GM18867 (cell line): ENCODE data around the gene LEFTY1.
"Not testable (repeated sequence)": the region's sequence is repeated elsewhere in the genome, so short reads cannot be mapped to it uniquely, and the experiment has no call there.

Experiments used
- ATAC-seq: cut with Tn5 transposase; IDR thresholded peaks from one replicate; pipeline ENCODE4 v1.9.1; 2021; ENCODE audit warnings: mild to moderate bottlenecking, moderate library complexity; ENCODE audit not compliant: unreplicated experiment

Gene LEFTY1

GRCh38 chr1:225889743-225890142 lies 797 bp upstream of the LEFTY1 start:
- ATAC-seq, result no peak

DNA sequence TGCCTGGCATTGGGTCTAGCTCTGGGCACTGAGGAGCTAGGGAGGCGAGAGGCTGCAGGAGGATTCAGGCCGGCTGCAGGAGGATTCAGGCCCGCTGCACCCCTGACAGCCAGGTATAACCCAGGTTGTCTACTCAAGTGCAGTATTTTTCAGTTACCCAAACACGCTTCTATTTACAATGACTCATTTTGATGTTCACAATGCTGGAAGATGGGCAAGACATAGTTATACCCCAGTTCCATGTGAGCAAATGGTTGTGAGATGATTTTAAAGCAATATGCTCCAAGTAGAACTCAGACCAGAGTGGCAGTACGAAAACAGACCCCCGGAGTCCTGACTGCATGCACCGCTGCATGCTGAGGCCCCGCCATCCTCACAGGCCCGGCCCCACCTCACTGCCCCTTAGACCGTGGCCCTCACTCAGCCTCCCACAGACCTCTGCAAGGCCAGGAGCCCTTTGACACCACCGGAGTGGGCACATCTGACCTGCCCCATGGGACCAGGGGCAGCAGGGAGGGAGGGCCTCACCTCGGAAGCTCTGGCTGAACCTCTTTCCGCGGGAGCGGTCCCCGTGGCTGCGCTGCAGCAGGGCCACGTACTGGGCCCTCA lies 553 bp downstream of the LEFTY1 start:
- ATAC-seq, result no peak

DNA sequence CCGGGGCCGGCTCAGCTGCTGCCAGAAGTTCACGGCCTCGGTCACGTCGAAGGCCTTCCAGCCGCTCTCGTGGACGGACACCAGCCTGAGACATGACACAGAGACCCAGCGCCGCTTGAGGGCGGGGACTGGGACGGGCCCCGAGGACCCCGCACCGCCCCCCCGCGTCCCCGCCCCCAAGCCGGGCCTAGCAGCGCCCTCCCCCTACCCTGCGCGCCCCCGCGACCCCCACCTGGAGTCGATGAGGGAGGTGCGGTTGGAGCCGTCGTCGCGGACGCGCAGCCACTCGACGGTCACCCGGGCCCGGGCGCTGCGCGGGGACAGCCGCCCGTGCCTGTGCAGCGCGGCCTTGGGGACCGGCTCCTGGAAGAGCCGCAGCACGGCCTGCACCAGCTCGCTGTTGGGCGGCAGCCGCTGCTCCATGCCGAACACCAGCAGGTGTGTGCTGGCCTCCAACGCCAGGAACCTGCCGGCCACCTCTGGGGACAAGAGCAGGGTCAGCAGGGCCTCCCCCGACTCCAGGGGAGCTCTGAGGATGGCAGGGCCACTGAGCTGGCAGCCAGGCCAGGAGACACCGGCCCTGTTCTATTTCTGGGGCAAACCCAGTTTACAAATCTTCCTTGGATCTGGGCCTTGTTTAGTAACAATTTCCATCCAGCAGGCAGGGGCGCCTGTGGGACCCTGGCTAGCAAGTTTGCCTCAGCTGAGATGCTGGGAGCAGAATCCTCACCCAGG lies 1.2 kb downstream of the LEFTY1 start:
- not testable (repeated sequence) for ATAC-seq

- no peak for ATAC-seq
Measured at GRCh38 chr1:225887030-225887314, 2.0 kb downstream of the LEFTY1 start.

DNA sequence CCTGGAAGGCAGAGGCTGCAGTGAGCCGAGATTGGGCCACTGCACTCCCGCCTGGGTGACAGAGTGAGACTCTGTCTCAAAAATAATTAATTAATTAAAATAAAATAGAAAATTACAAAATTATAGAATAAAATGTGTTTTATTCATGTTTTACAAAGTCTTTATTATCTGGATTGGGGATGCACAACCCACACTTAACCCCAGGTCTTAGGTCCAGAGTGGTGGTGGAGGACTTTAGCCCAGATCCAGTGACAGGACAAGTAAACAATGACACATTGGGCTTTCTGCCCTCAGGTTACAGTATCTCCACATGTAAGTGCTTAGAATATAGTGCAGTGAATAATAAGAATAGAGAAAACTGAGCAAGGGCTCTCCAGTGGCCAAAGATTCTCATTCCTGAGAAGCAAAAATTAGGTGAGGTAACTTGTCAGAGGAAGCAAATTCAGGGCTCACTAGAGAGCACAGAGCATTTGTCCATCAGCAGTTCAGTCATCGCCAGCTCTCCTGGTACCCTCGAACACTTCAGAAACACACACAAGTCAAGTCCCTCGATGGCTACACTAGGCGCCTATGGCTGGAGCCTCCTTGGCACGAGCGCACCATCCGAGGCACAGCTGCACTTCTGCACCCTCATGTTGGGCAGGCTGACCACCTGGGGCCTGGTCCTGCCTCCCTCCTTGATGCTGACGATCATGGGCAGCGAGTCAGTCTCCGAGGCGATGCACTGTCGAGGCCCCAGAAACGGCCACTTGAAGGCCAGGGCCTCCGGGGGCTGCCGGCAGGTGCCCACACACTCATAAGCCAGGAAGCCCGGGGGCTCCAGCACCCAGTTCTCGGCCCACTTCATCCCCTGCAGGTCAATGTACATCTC lies 2.6 kb downstream of the LEFTY1 start:
- ATAC-seq, result no peak

GRCh38 chr1:225885336-225885735 lies 3.6 kb downstream of the LEFTY1 start:
- ATAC-seq, result no peak

GRCh38 chr1:225883616-225884265 lies 5.2 kb downstream of the LEFTY1 start:
- ATAC-seq, result no peak

DNA sequence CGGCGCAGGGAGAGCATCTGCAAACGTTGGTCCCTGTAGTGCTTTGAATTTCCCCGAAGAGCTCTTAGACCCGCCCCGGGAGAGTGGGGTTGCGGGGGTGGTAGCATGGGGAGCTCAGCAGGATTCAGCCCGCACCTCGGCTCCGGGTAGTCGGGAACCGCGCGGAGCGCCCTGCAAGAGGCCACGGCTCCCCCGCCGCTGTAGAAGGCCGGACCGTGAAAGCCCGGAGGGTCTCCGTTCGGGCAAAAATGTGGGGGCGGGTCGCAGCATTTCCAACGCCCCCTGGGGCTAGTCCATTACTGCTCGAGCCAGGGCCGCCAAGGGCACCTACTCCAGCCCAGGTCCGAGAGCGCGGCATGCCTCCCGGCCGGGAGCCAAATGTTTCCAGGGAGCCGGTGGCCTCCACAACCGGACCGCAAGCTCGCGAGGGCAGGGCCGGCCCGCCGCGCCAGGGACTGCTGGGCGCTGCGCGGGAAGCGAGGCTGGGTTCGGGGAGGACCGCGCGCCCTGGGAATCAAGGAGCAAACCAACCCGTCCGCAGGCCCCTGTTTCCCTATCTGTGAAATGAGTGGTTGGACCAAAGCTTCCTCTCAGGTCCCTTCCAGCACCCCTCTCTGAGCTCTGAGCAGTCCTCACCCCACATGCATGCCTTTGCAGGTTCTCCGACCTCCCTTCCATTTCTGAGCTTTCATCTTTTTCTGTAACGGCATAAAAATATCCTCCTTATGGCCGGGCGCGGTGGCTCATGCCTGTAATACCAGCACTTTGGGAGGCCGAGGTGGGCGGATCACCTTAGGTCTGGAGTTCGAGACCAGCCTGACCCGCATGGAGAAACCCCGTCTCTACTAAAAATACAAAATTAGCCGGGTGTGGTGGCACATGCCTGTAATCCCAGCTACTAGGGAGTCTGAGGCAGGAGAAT lies 6.0 kb downstream of the LEFTY1 start:
- ATAC-seq, result peak; percentile 35

- peak; percentile 82 for ATAC-seq
Measured at GRCh38 chr1:225881959-225882693, 6.8 kb downstream of the LEFTY1 start, which contains the start of gene TMEM63A. Gene TMEM63A, minus strand, starts transcription at chr1:225882380. Its CDS starts 4,800 bp downstream, at chr1:225877580.

GRCh38 chr1:225881081-225881958 lies 7.6 kb downstream of the LEFTY1 start:
- ATAC-seq, result peak; percentile 19

DNA sequence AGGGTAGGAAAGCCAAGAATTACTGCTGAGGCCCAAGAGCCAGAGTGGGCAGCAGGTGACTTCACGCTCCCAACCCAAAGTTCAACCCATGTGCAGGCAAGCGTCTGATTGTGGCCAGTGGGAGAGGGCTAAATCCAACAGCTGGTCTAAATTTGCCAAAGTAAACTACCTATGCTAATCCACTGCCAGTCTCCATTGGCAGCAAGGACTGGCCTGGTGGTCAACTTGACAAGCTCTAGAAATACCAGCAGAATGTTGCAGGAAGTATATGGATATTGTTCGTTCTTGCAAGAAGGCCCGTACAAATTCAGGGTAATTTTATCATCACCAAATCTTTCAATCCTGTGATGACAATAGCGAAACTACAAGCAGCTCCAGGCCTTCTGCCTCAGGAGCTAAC lies 8.3 kb downstream of the LEFTY1 start:
- ATAC-seq, result no peak

DNA sequence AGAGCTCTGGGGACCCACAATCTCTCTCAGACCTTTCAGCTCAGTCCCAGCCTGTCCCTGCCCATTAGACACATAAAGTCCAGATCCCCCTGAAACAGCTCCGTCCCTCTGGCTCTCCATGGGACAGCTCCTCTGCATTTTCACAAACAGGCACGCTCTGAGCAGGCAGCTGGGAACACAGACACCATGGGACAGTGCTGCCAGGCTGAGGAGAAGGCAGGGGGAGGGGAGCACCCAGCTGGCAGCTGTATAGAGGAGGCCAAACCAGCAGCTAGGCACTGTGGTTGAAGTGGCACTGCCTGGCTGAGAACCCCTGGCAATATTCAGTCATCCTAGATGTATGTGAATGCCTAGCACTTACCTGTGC lies 8.7 kb downstream of the LEFTY1 start:
- no peak for ATAC-seq

- no peak for ATAC-seq
Measured at GRCh38 chr1:225879521-225880221, 9.3 kb downstream of the LEFTY1 start.

GRCh38 chr1:225878282-225878681 lies 10.7 kb downstream of the LEFTY1 start:
- no peak for ATAC-seq

- no peak for ATAC-seq
Measured at GRCh38 chr1:225877580-225877979, 11.4 kb downstream of the LEFTY1 start.

DNA sequence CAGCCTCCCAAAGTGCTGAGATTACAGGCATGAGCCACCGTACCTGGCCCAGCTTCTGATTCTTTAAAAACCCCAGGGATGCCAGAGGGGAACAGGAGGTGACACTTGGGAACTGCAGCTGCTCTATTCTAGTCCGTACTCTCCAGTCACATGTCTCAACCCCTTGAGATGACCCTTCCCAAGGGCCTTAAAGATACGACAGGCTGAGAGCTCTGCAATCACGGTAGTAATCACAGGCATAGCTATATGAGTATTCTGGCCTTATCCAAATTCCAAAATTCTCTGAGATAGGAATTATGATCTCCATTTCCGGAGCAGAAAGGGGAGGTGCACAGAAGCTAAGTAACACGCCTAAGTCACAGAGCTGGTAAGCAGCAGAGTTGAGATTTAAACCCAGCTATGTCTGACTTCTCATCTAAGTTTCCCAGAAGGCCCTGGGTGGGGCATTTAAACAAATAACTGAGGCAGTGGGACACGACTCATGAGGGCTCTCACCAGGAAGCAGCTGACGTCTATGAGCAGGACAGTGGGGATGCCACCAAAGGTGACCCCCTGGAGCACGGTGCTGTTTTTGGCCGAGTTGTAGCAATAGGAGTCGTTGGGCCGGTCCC lies 11.9 kb downstream of the LEFTY1 start:
- ATAC-seq, result no peak

DNA sequence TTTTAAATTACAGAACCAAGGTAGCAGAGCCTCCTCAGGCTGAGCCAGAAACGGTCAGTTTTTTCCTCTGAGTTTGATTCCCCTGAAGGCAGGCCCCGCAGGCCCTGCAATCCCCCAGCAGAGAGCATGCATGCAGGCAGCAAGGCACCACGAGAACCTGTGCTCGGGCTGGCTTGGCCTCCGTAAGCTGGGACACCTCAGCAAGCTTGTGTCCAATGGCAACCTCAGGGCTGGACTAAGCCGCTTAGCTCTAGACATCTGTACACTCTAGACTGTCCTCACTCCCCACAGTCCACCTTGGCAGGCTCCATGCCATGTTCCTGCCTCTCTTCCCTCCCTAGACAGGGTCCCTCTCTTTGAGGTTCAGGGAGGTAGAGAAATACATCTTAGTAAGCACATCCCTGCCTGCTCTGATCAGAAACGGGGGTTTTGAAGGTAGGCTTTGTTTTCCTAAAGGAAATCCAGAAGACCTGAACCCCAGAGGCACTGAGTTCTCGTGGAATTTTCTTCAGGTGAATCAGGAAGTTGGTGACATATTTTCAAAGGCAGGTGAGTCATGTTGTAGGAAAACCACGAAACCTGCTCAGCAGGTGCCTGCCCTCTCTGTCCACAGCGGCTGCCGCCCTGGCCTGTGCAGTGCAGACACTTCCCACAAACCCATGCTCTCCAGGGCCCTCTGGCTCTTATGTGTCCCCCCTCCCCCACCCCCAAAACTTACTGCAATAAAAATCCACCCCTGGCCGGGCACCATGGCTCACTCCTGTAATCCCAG lies 13.7 kb downstream of the LEFTY1 start:
- ATAC-seq, result no peak
